HepG2 (cell line): ENCODE data around the gene S100A13. TPM values are rescaled to one million over a fixed set of nuclear protein-coding genes. Genes with fewer than 3 reads are reported as not detected.

Experiments
- ARID3A ChIP-seq: IDR thresholded peaks from 2 replicates; pipeline ENCODE4 v1.6.1; 2012; ENCODE audit warnings: low read depth, low read length, improper control_type of control experiment
- CCAR2 ChIP-seq: fragments of 200-400 bp; formaldehyde crosslinking; optimal IDR thresholded peaks from 2 replicates; pipeline ENCODE3; 2018; ENCODE audit warnings: low read depth, mild to moderate bottlenecking, low read length, moderate library complexity
- CENPT ChIP-seq: sonication (generic); formaldehyde crosslinking; IDR thresholded peaks from 2 replicates; pipeline ENCODE4 v1.8.0; 2022; ENCODE audit warnings: low read depth, mild to moderate bottlenecking, moderate library complexity, missing genetic modification reagents
- CHCHD3 ChIP-seq: sonication (generic); formaldehyde crosslinking; IDR thresholded peaks from 2 replicates; pipeline ENCODE4 v1.8.0; 2022; ENCODE audit warnings: mild to moderate bottlenecking, missing genetic modification reagents, moderate library complexity
- DR1 ChIP-seq: sonication (generic); formaldehyde crosslinking; IDR thresholded peaks from 2 replicates; pipeline ENCODE4 v1.8.0; 2021; ENCODE audit warnings: mild to moderate bottlenecking, missing genetic modification reagents, inconsistent platforms
- E2F1 ChIP-seq: sonication (generic); formaldehyde crosslinking; IDR thresholded peaks from 2 replicates; pipeline ENCODE4 v1.5.0; 2020; ENCODE audit warnings: missing genetic modification reagents
- ELF3 ChIP-seq: IDR thresholded peaks from 2 replicates; pipeline ENCODE4 v1.6.1; 2016; ENCODE audit warnings: missing genetic modification reagents, missing compliant biosample characterization
- GLI4 ChIP-seq: sonication (generic); formaldehyde crosslinking; IDR thresholded peaks from 2 replicates; pipeline ENCODE4 v1.5.1; 2020; ENCODE audit warnings: missing genetic modification reagents, mild to moderate bottlenecking, moderate library complexity, borderline replicate concordance
- GMEB2 ChIP-seq: IDR thresholded peaks from 2 replicates; pipeline ENCODE4 v1.6.1; 2016; ENCODE audit warnings: missing biosample characterization, missing genetic modification reagents, low read depth
- HNF4G ChIP-seq, 2 experiments: sonication (generic) in 1 of 2; formaldehyde crosslinking in 1 of 2; IDR thresholded peaks; 2 replicates each; pipeline versions ENCODE4 v1.4.0 to v1.6.1; 2011 to 2020; ENCODE audit warnings: borderline replicate concordance in 2 of 2, low read depth in 2 of 2, mild to moderate bottlenecking in 2 of 2, low read length in 1 of 2, missing genetic modification reagents in 1 of 2, moderate library complexity in 1 of 2
- NFKBIZ ChIP-seq: IDR thresholded peaks from 2 replicates; pipeline ENCODE4 v1.6.1; 2018; ENCODE audit warnings: missing genetic modification reagents, missing compliant biosample characterization
- POGK ChIP-seq: sonication (generic); formaldehyde crosslinking; conservative IDR thresholded peaks from 2 replicates; pipeline ENCODE4 v1.8.0; 2022; ENCODE audit warnings: mild to moderate bottlenecking, moderate library complexity, missing genetic modification reagents
- RBAK ChIP-seq: sonication (generic); formaldehyde crosslinking; IDR thresholded peaks from 2 replicates; pipeline ENCODE4 v1.5.1; 2020; ENCODE audit warnings: mild to moderate bottlenecking, missing genetic modification reagents
- SALL1 ChIP-seq: sonication (generic); formaldehyde crosslinking; IDR thresholded peaks from 2 replicates; pipeline ENCODE4 v1.8.0; 2022; ENCODE audit warnings: mild to moderate bottlenecking, missing genetic modification reagents
- ZBTB1 ChIP-seq: sonication (generic); formaldehyde crosslinking; IDR thresholded peaks from 2 replicates; pipeline ENCODE4 v1.4.0; 2020; ENCODE audit warnings: missing genetic modification reagents, borderline replicate concordance
- ZFYVE20 ChIP-seq: sonication (generic); formaldehyde crosslinking; IDR thresholded peaks from 2 replicates; pipeline ENCODE4 v1.8.0; 2023; ENCODE audit warnings: low read depth, mild to moderate bottlenecking, moderate library complexity, missing genetic modification reagents, borderline replicate concordance
- ZIK1 ChIP-seq: sonication (generic); formaldehyde crosslinking; IDR thresholded peaks from 2 replicates; pipeline ENCODE4 v1.5.0; 2020; ENCODE audit warnings: mild to moderate bottlenecking, low read depth, missing genetic modification reagents, borderline replicate concordance
- ZNF337 ChIP-seq: sonication (generic); formaldehyde crosslinking; IDR thresholded peaks from 2 replicates; pipeline ENCODE4 v1.5.1; 2020; ENCODE audit warnings: missing genetic modification reagents, low read depth, mild to moderate bottlenecking, borderline replicate concordance
- ZXDC ChIP-seq: sonication (generic); formaldehyde crosslinking; IDR thresholded peaks from 2 replicates; pipeline ENCODE4 v1.5.0; 2020; ENCODE audit warnings: mild to moderate bottlenecking, missing genetic modification reagents
- polyA plus RNA-seq, 8 experiments: library from polyadenylated mRNA; depleted of rRNA in 3 of 8; stranded (reverse) in 7 of 8; unstranded in 1 of 8; fragments of >200 nt; fragmentation: Illumina TruSeq in 4 of 8; extraction: Trizol in 4 of 8; gene quantifications; 2 replicates each; pipeline versions ENCODE4 v1.2.1 to v1.2.3, GENCODE V29; 2011 to 2016; ENCODE audit warnings: low read depth in 4 of 8, missing spikeins in 1 of 8, mixed read lengths in 1 of 8; ENCODE audit not compliant: insufficient read depth in 1 of 8
- total RNA-seq, 5 experiments: library from RNA; depleted of rRNA; stranded (reverse); fragments of >200 nt; fragmentation: Illumina TruSeq; extraction: Trizol; gene quantifications; 2 replicates each; pipeline ENCODE4 v1.2.3, GENCODE V29; 2016; ENCODE audit warnings: low read depth in 1 of 5

The S100A13 gene
- total and polyA plus RNA-seq, 2 of the 13 experiments (the other 11 are each of a cell fraction or from before 2014, with no cell fraction given): 89.5 to 172 TPM

GRCh38 chr1:153616144-153616916 is 11.0 kb downstream of the S100A13 start, which contains the start of gene S100A14 (continued):
- TF ChIP-seq CHCHD3 (CRISPR knock-in tag): no peak
- 0 out of 2 replicates have a peak, but pooled peaks have one; percentile 35 for TF ChIP-seq ZIK1 (CRISPR knock-in tag)
- TF ChIP-seq CENPT (CRISPR knock-in tag): no peak
- TF ChIP-seq POGK (CRISPR knock-in tag): no peak
- TF ChIP-seq ZNF337: no peak
- no peak for TF ChIP-seq CCAR2
- TF ChIP-seq GLI4 (CRISPR knock-in tag): no peak
- TF ChIP-seq ZBTB1 (CRISPR knock-in tag): no peak
- TF ChIP-seq HNF4G (IDR thresholded peaks at IDR 0.05; ENCODE audit: borderline replicate concordance, low read depth, low read length): no peak
- TF ChIP-seq HNF4G (CRISPR knock-in tag; IDR thresholded peaks at IDR 0.05; ENCODE audit: borderline replicate concordance, low read depth): no peak
- TF ChIP-seq GMEB2 (CRISPR knock-in tag): no peak
- TF ChIP-seq DR1 (CRISPR knock-in tag): no peak
- TF ChIP-seq ARID3A: no peak
- no peak for TF ChIP-seq ZFYVE20 (CRISPR knock-in tag)
- TF ChIP-seq RBAK: no peak
- peak; percentile 85 for TF ChIP-seq ZXDC (CRISPR knock-in tag)
- TF ChIP-seq E2F1 (CRISPR knock-in tag): no peak
- no peak for TF ChIP-seq ELF3 (CRISPR knock-in tag)
- TF ChIP-seq NFKBIZ (CRISPR knock-in tag): peak; percentile 52; the same call in 1 of the 2 replicates
- TF ChIP-seq SALL1 (CRISPR knock-in tag): peak; percentile 68
